ENCODE measurements around the gene OTOA. TPM values are rescaled to one million over a fixed set of nuclear protein-coding genes. Genes with fewer than 3 reads are reported as not detected.
"Not testable (repeated sequence)": the region's sequence is repeated elsewhere in the genome, so short reads cannot be mapped to it uniquely, and the experiment has no call there.

The OTOA gene
- total RNA-seq, 2 experiments from 2014 or later: not detected

DNA sequence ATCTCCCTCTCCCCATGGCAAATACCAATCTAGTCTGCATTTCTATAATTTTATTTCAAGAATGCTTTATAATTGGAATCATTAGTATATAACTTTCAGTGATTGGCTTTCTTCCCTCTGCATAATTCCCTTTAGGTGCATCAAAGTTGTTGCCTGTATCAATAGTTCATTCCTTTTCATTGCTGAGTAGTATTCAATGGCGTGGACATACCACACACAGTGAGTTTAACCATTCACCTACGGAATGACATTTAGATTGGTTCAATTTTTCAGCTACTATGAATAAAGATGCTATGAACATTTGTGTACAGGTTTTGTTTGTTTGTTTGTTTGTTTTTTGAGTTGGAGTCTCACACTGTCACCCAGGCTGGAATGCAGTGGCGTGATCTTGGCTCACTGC is 9.7 kb downstream of the OTOA start:
- H3K4me2 ChIP-seq (ENCODE audit: low read length): no peak overlapping the region
- no peaks in the 10 kb centered on the region for H3K4me1 ChIP-seq (ENCODE audit: insufficient read depth, low read length, poor library complexity, severe bottlenecking)
- no peaks in the 10 kb centered on the region for H3K9me3 ChIP-seq (ENCODE audit: low read length)
- no peak overlapping the region for H2AFZ ChIP-seq (ENCODE audit: low read length)
- H3K27ac ChIP-seq (ENCODE audit: low read depth, low read length, poor library complexity, severe bottlenecking): no peak overlapping the region
- POLR2A ChIA-PET: no interaction called here
- H3K36me3 ChIP-seq (ENCODE audit: insufficient read depth, low read length): no peaks in the 10 kb centered on the region
- H3K4me3 ChIP-seq (ENCODE audit: low read depth, low read length, poor library complexity, severe bottlenecking): no peak overlapping the region
- TF ChIP-seq, protein P1, sequence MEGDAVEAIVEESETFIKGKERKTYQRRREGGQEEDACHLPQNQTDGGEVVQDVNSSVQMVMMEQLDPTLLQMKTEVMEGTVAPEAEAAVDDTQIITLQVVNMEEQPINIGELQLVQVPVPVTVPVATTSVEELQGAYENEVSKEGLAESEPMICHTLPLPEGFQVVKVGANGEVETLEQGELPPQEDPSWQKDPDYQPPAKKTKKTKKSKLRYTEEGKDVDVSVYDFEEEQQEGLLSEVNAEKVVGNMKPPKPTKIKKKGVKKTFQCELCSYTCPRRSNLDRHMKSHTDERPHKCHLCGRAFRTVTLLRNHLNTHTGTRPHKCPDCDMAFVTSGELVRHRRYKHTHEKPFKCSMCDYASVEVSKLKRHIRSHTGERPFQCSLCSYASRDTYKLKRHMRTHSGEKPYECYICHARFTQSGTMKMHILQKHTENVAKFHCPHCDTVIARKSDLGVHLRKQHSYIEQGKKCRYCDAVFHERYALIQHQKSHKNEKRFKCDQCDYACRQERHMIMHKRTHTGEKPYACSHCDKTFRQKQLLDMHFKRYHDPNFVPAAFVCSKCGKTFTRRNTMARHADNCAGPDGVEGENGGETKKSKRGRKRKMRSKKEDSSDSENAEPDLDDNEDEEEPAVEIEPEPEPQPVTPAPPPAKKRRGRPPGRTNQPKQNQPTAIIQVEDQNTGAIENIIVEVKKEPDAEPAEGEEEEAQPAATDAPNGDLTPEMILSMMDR (conservative IDR thresholded peaks at IDR 0.05; ENCODE audit: low read length): no peak
- no peak for TF ChIP-seq EZH2phosphoT487 (IDR thresholded peaks at IDR 0.05; ENCODE audit: borderline replicate concordance, low read depth, low read length)
- CTCF ChIA-PET (ENCODE audit: unreplicated experiment): no interaction called here
- intact Hi-C loops (cut with micrococcal nuclease; ENCODE audit: unreplicated experiment): no loop called here
- H3K9me2 ChIP-seq (ENCODE audit: insufficient read depth, low read length): no peaks in the 10 kb centered on the region
- no peaks in the 10 kb centered on the region for H3K79me2 ChIP-seq (ENCODE audit: insufficient read depth, low read depth, low read length)
- DNase-seq (ENCODE audit: low spot score): no peak
- H4K20me1 ChIP-seq (ENCODE audit: insufficient read depth, low read length): no peaks in the 10 kb centered on the region
- BruUV-seq (replicated peaks): no TSS peak

DNA sequence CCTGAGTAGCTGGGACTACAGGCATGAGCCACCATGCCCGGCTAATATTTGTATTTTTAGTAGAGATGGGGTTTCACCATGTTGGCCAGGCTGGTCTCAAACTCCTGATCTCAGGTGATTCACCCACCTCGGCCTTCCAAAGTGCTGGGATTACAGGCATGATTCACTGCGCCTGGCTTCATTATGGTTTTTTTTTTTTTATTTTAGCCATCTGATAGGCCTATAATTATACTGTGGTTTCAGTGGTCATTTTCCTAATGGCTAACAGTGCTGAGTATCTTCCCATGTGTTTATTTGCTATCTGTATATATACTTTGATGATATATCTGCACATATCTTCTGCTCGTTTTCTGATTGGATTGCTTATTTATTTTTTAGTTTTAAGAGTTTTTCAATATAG is 10.7 kb downstream of the OTOA start:
- H3K4me1 ChIP-seq (ENCODE audit: insufficient read depth, low read length, poor library complexity, severe bottlenecking); H3K79me2 ChIP-seq (ENCODE audit: insufficient read depth, low read depth, low read length); BruUV-seq (replicated peaks); H3K27ac ChIP-seq (ENCODE audit: low read depth, low read length, poor library complexity, severe bottlenecking); H4K20me1 ChIP-seq (ENCODE audit: insufficient read depth, low read length); intact Hi-C loops (cut with micrococcal nuclease; ENCODE audit: unreplicated experiment); H3K4me2 ChIP-seq (ENCODE audit: low read length); H2AFZ ChIP-seq (ENCODE audit: low read length); CTCF ChIA-PET (ENCODE audit: unreplicated experiment); H3K9me3 ChIP-seq (ENCODE audit: low read length); POLR2A ChIA-PET; H3K9me2 ChIP-seq (ENCODE audit: insufficient read depth, low read length); H3K36me3 ChIP-seq (ENCODE audit: insufficient read depth, low read length); H3K4me3 ChIP-seq (ENCODE audit: low read depth, low read length, poor library complexity, severe bottlenecking); DNase-seq (ENCODE audit: low spot score): not testable (repeated sequence)

DNA sequence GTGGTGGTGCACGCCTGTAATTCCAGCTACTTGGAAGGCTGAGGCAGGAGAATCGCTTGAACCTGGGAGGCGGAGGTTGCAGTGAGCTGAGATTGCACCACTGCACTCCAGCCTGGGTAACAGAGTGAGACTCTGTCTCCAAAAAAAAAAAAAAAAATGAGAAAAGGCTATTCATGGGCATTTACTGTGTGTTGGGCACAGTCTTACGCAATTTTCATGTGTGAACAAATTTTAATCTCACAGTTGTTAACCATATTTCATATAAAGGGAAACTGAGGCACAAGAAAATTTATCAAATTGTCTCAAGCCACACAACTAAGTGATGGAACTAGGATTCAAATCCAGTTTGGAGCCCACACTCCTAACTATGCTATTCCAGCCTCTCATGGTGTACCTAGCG is 16.9 kb downstream of the OTOA start:
- POLR2A ChIA-PET; H3K36me3 ChIP-seq (ENCODE audit: insufficient read depth, low read length); BruUV-seq (replicated peaks); DNase-seq (ENCODE audit: low spot score); H3K9me2 ChIP-seq (ENCODE audit: insufficient read depth, low read length); H4K20me1 ChIP-seq (ENCODE audit: insufficient read depth, low read length); H3K4me1 ChIP-seq (ENCODE audit: insufficient read depth, low read length, poor library complexity, severe bottlenecking); H3K4me2 ChIP-seq (ENCODE audit: low read length); H3K9me3 ChIP-seq (ENCODE audit: low read length); CTCF ChIA-PET (ENCODE audit: unreplicated experiment); H2AFZ ChIP-seq (ENCODE audit: low read length); H3K79me2 ChIP-seq (ENCODE audit: insufficient read depth, low read depth, low read length); intact Hi-C loops (cut with micrococcal nuclease; ENCODE audit: unreplicated experiment); H3K4me3 ChIP-seq (ENCODE audit: low read depth, low read length, poor library complexity, severe bottlenecking); H3K27ac ChIP-seq (ENCODE audit: low read depth, low read length, poor library complexity, severe bottlenecking): not testable (repeated sequence)

DNA sequence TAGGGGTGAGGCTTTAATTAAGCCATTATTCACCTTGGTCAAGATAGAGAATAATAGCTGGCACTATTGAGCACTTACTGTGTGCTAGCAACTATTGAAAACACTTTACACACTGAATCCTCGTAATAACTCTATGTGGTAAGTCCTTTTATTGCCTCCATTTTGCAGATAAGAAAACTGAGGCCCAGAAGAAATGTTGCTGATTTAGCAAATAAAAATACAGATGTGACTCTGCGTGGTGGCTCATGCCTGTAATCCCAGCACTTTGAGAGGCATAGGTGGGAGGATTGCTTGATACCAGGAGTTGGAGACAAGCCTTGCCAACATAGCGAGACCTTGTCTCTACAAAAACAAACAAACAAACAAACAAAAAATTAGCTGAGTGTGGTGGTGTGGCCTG is 19.4 kb downstream of the OTOA start:
- no TSS peak for BruUV-seq (replicated peaks)
- no peak for DNase-seq (ENCODE audit: low spot score)
- TF ChIP-seq, protein P1 (conservative IDR thresholded peaks at IDR 0.05; ENCODE audit: low read length): no peak
- TF ChIP-seq EZH2phosphoT487 (IDR thresholded peaks at IDR 0.05; ENCODE audit: borderline replicate concordance, low read depth, low read length): no peak
- H3K9me2 ChIP-seq (ENCODE audit: insufficient read depth, low read length): no peaks in the 10 kb centered on the region
- no peaks in the 10 kb centered on the region for H3K4me1 ChIP-seq (ENCODE audit: insufficient read depth, low read length, poor library complexity, severe bottlenecking)
- intact Hi-C loops (cut with micrococcal nuclease; ENCODE audit: unreplicated experiment): no loop called here
- no peak overlapping the region for H3K4me2 ChIP-seq (ENCODE audit: low read length)
- no peaks in the 10 kb centered on the region for H3K9me3 ChIP-seq (ENCODE audit: low read length)
- no peaks in the 10 kb centered on the region for H3K36me3 ChIP-seq (ENCODE audit: insufficient read depth, low read length)
- no peak overlapping the region for H3K27ac ChIP-seq (ENCODE audit: low read depth, low read length, poor library complexity, severe bottlenecking)
- no peak overlapping the region for H2AFZ ChIP-seq (ENCODE audit: low read length)
- ChIA-PET CTCF (ENCODE audit: unreplicated experiment) (no interaction called here), POLR2A (interaction anchor here (0.7 kb wide), 1 partner anchor 116 kb away, joined by 3 read pairs; no protein-coding TSS in a partner anchor)
- no peaks in the 10 kb centered on the region for H4K20me1 ChIP-seq (ENCODE audit: insufficient read depth, low read length)
- no peak overlapping the region for H3K4me3 ChIP-seq (ENCODE audit: low read depth, low read length, poor library complexity, severe bottlenecking)
- no peaks in the 10 kb centered on the region for H3K79me2 ChIP-seq (ENCODE audit: insufficient read depth, low read depth, low read length)

All from OCI-LY7 (cell line).